NB4 (cell line): ENCODE measurements around the gene MSRB3.

ENCODE experiments used
- DNase-seq: peaks from one replicate; pipeline ENCODE4 v3.0.0; 2010; ENCODE audit warnings: low read depth
- H3K4me3 ChIP-seq: one replicate; pipeline ENCODE4 v1.5.1; 2011; ENCODE audit warnings: mild to moderate bottlenecking, low read depth, low read length, moderate library complexity
- MYC ChIP-seq: IDR thresholded peaks from 2 replicates; pipeline ENCODE4 v1.6.1; 2011; ENCODE audit warnings: low read depth, low read length
- POLR2A ChIP-seq: IDR thresholded peaks from 2 replicates; pipeline ENCODE4 v1.6.1; 2011; ENCODE audit warnings: mild to moderate bottlenecking; ENCODE audit not compliant: insufficient read length; ENCODE audit errors: extremely low read depth
- TF ChIP-seq, protein P1 (sequence below): IDR thresholded peaks from one replicate; pipeline ENCODE4 v1.5.1; 2012; ENCODE audit warnings: low read depth, low read length
- TF ChIP-seq, protein P2 (sequence below): IDR thresholded peaks from 2 replicates; pipeline ENCODE4 v1.6.1; 2011; ENCODE audit warnings: low read depth, low read length

Gene MSRB3

DNA sequence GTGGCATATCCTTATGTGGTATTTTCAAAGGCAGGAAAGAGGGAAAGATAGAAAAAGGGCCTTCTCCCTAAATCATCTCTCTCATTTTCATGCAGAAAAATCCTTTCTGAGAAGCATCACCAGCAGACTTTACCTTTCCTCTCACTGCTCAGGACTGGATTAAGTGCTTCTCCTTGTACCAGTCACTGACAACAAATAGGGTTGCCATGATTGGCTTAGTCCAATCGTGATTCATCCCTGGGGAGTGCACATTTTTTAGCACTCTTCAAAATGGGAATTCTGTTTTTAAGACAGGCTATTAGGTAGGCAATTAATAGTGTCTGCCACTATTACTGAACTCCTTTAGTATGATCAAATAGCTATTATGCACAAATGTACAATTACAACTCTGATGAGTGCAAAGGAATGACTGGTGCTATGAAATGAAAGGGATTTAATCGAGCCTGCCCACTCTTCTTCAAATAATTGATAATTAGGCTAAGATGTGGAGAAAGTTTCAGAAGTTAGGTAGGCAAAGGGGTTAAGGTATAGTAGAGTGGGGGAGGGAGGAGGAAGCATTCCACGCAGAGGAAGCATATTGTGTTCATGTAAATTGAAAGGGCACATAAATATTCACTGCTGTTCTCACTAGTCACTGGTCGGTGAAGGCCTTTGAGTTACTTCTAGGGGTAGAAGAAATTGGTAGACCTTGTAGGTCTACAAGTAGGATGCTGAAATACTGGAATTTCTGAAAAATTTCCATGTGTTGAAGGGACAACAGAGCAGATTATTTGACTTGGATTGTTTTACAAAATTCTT, 84.0 kb downstream of the MSRB3 start:
- DNase-seq: no peak
- H3K4me3 ChIP-seq: no peak overlapping the region
- TF ChIP-seq MYC: no peak
- TF ChIP-seq, protein P1, sequence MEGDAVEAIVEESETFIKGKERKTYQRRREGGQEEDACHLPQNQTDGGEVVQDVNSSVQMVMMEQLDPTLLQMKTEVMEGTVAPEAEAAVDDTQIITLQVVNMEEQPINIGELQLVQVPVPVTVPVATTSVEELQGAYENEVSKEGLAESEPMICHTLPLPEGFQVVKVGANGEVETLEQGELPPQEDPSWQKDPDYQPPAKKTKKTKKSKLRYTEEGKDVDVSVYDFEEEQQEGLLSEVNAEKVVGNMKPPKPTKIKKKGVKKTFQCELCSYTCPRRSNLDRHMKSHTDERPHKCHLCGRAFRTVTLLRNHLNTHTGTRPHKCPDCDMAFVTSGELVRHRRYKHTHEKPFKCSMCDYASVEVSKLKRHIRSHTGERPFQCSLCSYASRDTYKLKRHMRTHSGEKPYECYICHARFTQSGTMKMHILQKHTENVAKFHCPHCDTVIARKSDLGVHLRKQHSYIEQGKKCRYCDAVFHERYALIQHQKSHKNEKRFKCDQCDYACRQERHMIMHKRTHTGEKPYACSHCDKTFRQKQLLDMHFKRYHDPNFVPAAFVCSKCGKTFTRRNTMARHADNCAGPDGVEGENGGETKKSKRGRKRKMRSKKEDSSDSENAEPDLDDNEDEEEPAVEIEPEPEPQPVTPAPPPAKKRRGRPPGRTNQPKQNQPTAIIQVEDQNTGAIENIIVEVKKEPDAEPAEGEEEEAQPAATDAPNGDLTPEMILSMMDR: no peak
- TF ChIP-seq, protein P2, sequence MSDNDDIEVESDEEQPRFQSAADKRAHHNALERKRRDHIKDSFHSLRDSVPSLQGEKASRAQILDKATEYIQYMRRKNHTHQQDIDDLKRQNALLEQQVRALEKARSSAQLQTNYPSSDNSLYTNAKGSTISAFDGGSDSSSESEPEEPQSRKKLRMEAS: no peak
- no peak for TF ChIP-seq POLR2A

DNA sequence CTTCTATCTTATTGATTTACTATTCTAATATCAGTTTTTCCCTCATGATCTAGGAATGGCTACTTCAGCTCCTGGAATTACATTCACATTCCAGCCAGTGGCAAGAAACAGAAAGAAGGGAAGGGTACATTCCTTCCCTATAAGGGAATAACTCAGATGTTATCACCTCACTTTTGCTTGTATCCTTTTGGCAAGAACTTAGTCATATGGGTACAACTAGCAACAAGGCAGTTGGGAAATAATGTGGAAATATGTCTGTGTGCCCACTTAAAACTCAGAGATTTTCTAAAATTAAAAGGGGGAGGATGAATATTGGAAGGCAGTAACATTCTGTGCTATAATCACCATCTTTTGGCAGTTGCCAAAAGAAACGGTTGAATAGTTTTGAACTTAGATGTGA, 85.6 kb downstream of the MSRB3 start:
- DNase-seq: no peak
- no peak for TF ChIP-seq POLR2A
- TF ChIP-seq, protein P2: no peak
- TF ChIP-seq, protein P1: no peak
- TF ChIP-seq MYC: no peak

DNA sequence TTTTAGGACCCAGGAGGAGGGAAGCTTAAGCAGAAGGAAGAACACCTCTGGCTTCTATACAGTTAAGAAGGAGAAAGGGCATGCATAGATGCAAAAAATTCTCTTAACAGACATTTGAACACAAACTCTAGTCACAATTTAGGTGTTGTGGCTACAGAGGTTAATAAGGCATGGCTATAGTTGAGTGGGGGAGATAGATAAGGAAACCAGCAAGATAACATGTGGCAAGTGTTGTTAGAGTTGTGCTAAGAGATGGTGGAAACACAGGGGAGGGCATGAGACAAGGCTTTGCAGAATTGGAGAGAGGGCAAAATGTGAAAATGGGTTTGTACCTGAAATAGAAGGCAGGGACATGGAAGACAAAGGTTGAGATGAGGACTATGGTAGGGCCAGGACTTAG, 88.9 kb downstream of the MSRB3 start:
- DNase-seq: no peak
- TF ChIP-seq, protein P1: no peak
- TF ChIP-seq MYC (no peak), POLR2A (no peak)
- TF ChIP-seq, protein P2: no peak
- H3K4me3 ChIP-seq: no peak overlapping the region

More for the DNA sequence above, 85.6 kb downstream of the MSRB3 start:
- H3K4me3 ChIP-seq: no peak overlapping the region

DNA sequence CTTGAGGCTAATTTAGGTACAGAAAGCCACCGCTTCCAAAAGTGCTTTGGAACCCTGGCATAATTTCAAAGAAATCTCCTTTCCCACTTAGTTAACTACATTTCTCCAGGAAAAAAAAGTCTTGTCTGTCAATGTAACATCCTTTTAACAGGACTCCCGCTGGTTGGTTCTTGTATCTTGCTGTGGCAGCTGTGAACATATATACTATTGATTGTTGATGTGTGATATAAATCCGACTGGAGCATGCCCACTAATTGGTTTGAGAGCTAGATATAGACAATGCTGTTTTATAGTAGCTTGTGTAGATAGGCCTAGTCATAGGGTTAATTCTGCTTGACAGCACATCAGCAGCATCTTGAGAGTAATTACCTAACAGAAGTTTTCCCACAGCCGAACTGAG, 89.6 kb downstream of the MSRB3 start:
- no peak for DNase-seq
- TF ChIP-seq, protein P2: no peak
- TF ChIP-seq MYC (no peak), POLR2A (no peak)
- TF ChIP-seq, protein P1: no peak
- no peak overlapping the region for H3K4me3 ChIP-seq

DNA sequence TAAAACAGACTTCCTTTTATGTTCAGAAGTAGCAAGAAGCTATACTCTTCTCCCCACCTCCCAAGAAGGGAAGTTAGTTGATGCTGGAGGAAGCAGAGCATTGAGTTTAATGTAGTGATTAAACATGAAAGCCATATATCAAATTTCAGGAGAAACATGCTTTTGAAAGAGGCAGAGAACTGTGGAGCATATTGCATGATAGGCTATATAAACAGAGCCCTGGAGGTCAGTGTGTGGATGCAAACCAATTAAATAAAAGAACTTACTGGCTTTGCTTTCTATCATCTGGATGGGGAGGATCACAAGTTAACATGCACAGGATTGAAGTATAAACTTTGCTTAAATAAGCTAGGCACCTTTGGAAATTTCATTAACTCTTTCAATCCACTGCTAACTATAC, 94.1 kb downstream of the MSRB3 start:
- TF ChIP-seq, protein P2: no peak
- TF ChIP-seq POLR2A: no peak
- TF ChIP-seq, protein P1: no peak
- no peak for TF ChIP-seq MYC
- no peak overlapping the region for H3K4me3 ChIP-seq
- no peak for DNase-seq

DNA sequence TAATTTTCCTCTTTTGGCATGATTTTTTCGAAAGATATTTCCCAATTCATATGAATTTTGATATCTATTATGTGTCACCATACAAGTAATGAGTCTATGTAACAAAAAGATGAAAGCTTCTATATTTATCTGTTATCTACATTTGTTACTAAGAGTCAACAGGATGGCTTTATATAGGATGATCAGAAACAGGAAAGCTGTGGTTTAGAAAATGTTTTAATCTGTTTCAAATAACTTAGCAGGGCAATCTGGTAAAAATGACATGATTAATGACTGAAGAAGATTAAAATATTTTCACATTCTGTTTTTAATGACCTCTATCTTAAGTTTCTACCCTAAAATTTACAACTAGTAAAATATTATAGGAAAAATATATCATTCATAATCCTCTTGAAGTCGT, 105.8 kb downstream of the MSRB3 start:
- H3K4me3 ChIP-seq: no peak overlapping the region
- TF ChIP-seq, protein P1: no peak
- TF ChIP-seq, protein P2: no peak
- TF ChIP-seq MYC (no peak), POLR2A (no peak)
- no peak for DNase-seq
